ENCODE measurements around the gene CD8A.
A peak's percentile ranks its signal among the peaks of the same experiment; 100 is the strongest.

CD8A gene

GRCh38 chr2:86808315-86809161 lies 17.8 kb upstream of the CD8A start:
- peak; percentile 94 for DNase-seq

- peak; percentile 38 for DNase-seq
These were observed 17.0 kb upstream of the CD8A start for GRCh38 chr2:86807468-86808275.

GRCh38 chr2:86807133-86807467 lies 16.4 kb upstream of the CD8A start:
- no peak for DNase-seq

GRCh38 chr2:86806059-86806857 lies 15.5 kb upstream of the CD8A start:
- DNase-seq: no peak

- DNase-seq: no peak
These were observed 10.3 kb upstream of the CD8A start for GRCh38 chr2:86800856-86801567.

- DNase-seq: no peak
These were observed 4.1 kb upstream of the CD8A start for GRCh38 chr2:86794861-86795260.

- no peak for DNase-seq
These were observed 3.0 kb upstream of the CD8A start for GRCh38 chr2:86793752-86794151.

- DNase-seq: no peak
These were observed 860 bp upstream of the CD8A start for GRCh38 chr2:86791573-86791972.

- no peak for DNase-seq
These were observed 508 bp downstream of the CD8A start for GRCh38 chr2:86790134-86790675.

GRCh38 chr2:86789687-86790133 lies 1.0 kb downstream of the CD8A start:
- DNase-seq: no peak

GRCh38 chr2:86788881-86789686 lies 1.6 kb downstream of the CD8A start:
- DNase-seq: no peak

GRCh38 chr2:86788165-86788564 lies 2.5 kb downstream of the CD8A start:
- DNase-seq: no peak

GRCh38 chr2:86787736-86788135 lies 3.0 kb downstream of the CD8A start:
- DNase-seq: no peak

- DNase-seq: no peak
These were observed 4.6 kb downstream of the CD8A start for GRCh38 chr2:86786001-86786536.

- no peak for DNase-seq
These were observed 5.3 kb downstream of the CD8A start for GRCh38 chr2:86785456-86785855.

GRCh38 chr2:86783615-86784339 lies 6.9 kb downstream of the CD8A start:
- peak; percentile 20 for DNase-seq

GRCh38 chr2:86782748-86783147 lies 8.0 kb downstream of the CD8A start:
- DNase-seq: no peak

GRCh38 chr2:86781363-86781762 lies 9.3 kb downstream of the CD8A start:
- no peak for DNase-seq

GRCh38 chr2:86779971-86780370 lies 10.7 kb downstream of the CD8A start:
- DNase-seq: no peak

GRCh38 chr2:86778957-86779356 lies 11.8 kb downstream of the CD8A start:
- no peak for DNase-seq

All from activated CD4-positive, alpha-beta T cell treated with anti-CD3 and anti-CD28 coated beads, Interleukin-2, amount 50 U/mL, for 16 hours (primary cell).